Measurements from ENCODE around the gene ARR3. TPM values are rescaled to one million over a fixed set of nuclear protein-coding genes. Genes with fewer than 3 reads are reported as not detected.
A peak's percentile ranks its signal among the peaks of the same experiment; 100 is the strongest.
"Not testable (repeated sequence)": the region's sequence is repeated elsewhere in the genome, so short reads cannot be mapped to it uniquely, and the experiment has no call there.

Gene ARR3
- total RNA-seq, 4 donors from 2014 or later: 3.2 to 3.3 TPM; not detected in 2

DNA sequence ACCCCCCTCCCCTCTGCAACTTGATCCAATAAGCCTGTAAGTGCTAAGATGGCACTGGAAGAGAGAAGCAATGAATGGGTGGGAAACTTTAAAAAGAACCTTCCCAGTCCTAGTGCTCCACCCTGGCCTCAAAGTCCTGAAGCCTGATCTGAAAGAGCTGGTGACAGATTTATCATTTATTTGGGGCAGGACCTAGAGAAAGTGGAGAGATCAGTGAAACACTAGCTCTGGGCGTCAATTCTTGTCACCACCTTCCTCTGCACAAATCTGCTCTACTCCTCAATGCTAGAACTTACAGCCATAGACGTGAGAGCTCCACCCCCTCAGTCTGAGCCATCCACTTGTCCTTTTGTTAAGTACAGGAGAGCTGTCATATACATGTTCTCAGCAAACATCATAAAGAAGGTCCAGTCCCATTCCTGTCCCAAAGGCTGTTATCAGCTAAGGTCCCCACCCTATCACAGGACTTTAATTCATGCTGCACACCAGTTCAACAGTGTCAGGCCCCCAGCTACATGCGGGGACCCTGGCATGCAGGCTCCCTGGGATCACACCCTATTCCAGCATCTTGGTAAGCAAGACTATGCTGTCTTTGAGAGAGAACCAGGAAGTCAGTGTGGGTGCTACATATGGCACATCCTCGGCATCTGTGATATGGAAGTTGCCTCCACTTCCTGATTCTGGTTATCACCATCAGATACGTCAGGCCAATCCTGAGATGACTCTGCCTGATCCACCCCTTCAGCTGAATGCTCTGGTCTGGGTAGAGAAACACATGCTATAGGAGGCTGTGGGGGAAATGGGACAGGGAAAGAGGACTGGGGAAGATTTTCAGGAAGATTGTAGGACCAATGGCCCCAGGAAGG lies 10.5 kb upstream of the ARR3 start:
- no peaks in the 10 kb centered on the region for H3K9me3 ChIP-seq

DNA sequence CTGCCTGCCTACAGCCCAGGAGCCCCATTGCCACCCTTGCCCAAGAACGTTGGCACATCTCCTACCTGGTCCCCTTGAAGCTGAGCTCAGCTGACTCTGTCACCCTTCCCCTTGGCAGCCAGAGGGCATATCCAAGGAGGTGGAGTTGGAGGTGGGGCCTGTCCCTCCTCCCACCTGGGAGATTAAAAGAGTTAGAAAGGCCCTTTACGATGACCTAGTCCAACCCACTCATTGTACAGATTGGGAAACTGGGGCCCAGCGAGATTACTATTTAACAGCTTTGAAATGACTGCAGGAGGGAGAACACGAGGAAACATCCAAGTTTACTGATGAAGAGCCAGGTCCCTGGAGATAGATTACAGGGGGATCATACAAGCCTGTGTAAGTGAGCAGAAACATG lies 8.0 kb upstream of the ARR3 start, which contains the start of gene P2RY4:
Gene P2RY4 (minus strand): TSS at position 101 of the 400 bp plus-strand sequence. CDS start 580 bp downstream, outside the sequence.
- H3K9me3 ChIP-seq: no peaks in the 10 kb centered on the region
- H3K36me3 ChIP-seq: no peaks in the 10 kb centered on the region
- H3K27me3 ChIP-seq: no peaks in the 10 kb centered on the region
- no peak for TF ChIP-seq POLR2A (IDR thresholded peaks at IDR 0.05)
- TF ChIP-seq, protein P1, sequence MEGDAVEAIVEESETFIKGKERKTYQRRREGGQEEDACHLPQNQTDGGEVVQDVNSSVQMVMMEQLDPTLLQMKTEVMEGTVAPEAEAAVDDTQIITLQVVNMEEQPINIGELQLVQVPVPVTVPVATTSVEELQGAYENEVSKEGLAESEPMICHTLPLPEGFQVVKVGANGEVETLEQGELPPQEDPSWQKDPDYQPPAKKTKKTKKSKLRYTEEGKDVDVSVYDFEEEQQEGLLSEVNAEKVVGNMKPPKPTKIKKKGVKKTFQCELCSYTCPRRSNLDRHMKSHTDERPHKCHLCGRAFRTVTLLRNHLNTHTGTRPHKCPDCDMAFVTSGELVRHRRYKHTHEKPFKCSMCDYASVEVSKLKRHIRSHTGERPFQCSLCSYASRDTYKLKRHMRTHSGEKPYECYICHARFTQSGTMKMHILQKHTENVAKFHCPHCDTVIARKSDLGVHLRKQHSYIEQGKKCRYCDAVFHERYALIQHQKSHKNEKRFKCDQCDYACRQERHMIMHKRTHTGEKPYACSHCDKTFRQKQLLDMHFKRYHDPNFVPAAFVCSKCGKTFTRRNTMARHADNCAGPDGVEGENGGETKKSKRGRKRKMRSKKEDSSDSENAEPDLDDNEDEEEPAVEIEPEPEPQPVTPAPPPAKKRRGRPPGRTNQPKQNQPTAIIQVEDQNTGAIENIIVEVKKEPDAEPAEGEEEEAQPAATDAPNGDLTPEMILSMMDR (IDR thresholded peaks at IDR 0.05): no peak
- no peak within 1 kb of the TSS for H3K4me3 ChIP-seq
- H3K27ac ChIP-seq: no peak within 1 kb of the TSS
- no peak for DNase-seq
- H3K4me1 ChIP-seq: no peaks in the 10 kb centered on the region

More for the DNA sequence above, 10.5 kb upstream of the ARR3 start:
- Histone ChIP-seq H3K27ac (no peak overlapping the region), H3K4me1 (no peaks in the 10 kb centered on the region), H3K36me3 (no peaks in the 10 kb centered on the region), H3K4me3 (no peak overlapping the region), H3K27me3 (no peaks in the 10 kb centered on the region)
- TF ChIP-seq, protein P1 (IDR thresholded peaks at IDR 0.05): no peak
- TF ChIP-seq POLR2A (IDR thresholded peaks at IDR 0.05): no peak
- no peak for DNase-seq

DNA sequence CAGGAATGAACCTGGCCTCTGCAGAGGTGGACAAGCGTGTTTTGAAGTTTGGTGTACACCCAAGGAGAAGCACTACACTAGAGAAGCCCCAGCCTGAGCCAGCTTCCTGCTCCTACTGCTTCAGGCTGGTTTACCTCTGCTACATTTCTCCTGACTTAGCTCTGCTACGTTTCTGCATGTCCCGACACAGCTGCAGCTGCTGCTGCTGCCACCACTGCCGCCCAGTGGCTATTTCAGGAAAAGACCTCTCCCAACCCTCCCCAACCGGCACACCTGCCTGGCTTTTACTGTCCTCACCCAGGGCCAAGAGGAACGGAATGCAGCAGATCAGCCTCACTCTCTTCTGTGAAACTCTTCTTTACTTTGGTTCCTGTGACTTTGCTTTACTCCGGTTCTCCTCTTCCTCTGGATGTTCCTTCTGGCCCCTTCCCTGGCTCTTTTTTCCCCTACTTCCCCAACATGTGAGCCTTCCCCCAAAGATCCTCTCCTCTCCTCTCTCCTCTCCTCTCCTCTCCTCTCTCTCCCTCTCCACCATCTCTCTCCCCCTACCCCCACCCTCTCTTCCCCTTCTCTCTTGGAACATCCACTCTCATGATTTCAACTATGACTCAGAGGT lies 5.1 kb upstream of the ARR3 start:
- no peaks in the 10 kb centered on the region for H3K36me3 ChIP-seq
- peak in 2 of 3 donors; percentile 64 to 66 for DNase-seq
- H3K4me1 ChIP-seq: no peaks in the 10 kb centered on the region
- no peak overlapping the region for H3K27ac ChIP-seq
- H3K9me3 ChIP-seq: no peaks in the 10 kb centered on the region
- no peaks in the 10 kb centered on the region for H3K27me3 ChIP-seq
- H3K4me3 ChIP-seq: no peak overlapping the region
- TF ChIP-seq, protein P1 (IDR thresholded peaks at IDR 0.05): peak in 4 of 6 experiments; percentile 21 to 66 (median 62)
- no peak for TF ChIP-seq POLR2A (IDR thresholded peaks at IDR 0.05)

DNA sequence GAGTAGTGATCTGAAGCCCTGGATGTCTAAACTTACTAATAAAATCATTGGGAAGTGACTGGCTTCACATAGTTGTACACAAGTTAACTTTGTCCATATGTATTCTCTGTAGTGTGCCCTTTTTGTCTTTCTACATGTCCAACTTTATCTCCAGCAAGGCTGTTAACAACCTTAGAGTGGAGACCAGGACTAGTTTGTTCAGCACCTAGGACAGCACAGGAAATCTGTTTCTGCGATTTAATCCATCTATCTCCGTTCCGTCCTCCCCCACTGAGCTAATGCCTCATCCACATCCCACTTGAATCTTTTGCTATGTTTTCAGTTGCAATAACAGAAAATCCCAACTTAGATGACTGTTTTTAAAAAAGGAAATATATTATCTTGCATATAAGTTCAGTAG lies 3.4 kb upstream of the ARR3 start:
- H3K36me3 ChIP-seq: no peaks in the 10 kb centered on the region
- no peak for DNase-seq
- no peaks in the 10 kb centered on the region for H3K4me1 ChIP-seq
- TF ChIP-seq, protein P1 (IDR thresholded peaks at IDR 0.05): no peak
- no peak for TF ChIP-seq POLR2A (IDR thresholded peaks at IDR 0.05)
- H3K9me3 ChIP-seq: no peaks in the 10 kb centered on the region
- H3K27ac ChIP-seq: no peak overlapping the region
- H3K27me3 ChIP-seq: no peaks in the 10 kb centered on the region
- no peak overlapping the region for H3K4me3 ChIP-seq

DNA sequence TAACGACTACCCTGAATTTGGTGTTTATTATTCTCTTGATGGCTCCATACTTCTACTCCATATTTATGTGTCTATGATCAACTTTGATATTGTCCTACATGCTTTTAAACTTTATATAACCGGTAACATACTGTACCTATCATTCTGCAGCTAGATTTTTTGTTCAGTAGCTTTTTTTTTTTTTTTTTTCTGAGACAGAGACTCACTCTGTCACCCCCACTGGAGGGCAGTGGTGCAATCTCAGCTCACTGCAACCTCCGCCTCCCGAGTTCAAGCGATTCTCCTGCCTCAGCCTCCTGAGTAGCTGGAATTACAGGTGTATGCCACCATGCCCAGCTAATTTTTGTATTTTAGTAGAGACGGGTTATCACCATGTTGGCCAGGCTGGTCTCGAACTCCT lies 5.9 kb downstream of the ARR3 start:
- DNase-seq, H3K27ac ChIP-seq, H3K4me3 ChIP-seq, H3K27me3 ChIP-seq, H3K36me3 ChIP-seq, H3K4me1 ChIP-seq, H3K9me3 ChIP-seq: not testable (repeated sequence)

DNA sequence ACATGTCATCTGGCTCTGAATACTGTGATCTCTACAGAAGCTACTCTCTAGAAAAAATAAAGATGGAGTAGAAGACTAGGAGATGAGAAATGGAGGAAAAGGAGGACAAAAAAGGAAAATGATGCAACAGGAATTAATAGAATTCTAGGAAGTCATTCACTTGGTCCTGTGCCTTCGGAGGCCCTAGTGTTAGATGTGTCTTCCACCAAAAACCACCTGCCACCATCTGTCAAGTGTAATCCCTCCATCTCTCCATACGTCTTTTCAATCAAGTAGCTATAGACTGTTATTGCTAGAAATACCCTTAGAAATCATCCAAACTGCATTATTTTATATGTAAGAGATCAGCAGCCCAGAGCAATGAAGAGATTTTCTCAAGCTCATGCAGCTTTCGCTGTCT lies 10.9 kb downstream of the ARR3 start:
- TF ChIP-seq, protein P1 (IDR thresholded peaks at IDR 0.05): no peak
- no peak for TF ChIP-seq POLR2A (IDR thresholded peaks at IDR 0.05)
- H3K27me3 ChIP-seq: no peaks in the 10 kb centered on the region
- H3K36me3 ChIP-seq: no peaks in the 10 kb centered on the region

More for the DNA sequence above, 10.9 kb downstream of the ARR3 start:
- H3K9me3 ChIP-seq: no peaks in the 10 kb centered on the region
- no peak for DNase-seq
- H3K4me1 ChIP-seq: no peaks in the 10 kb centered on the region
- no peak overlapping the region for H3K27ac ChIP-seq
- no peak overlapping the region for H3K4me3 ChIP-seq
